ENCODE data around the gene DSPP. TPM values are rescaled to one million over a fixed set of nuclear protein-coding genes. Genes with fewer than 3 reads are reported as not detected.

DSPP gene
- polyA plus RNA-seq, 1 experiment: not detected

GRCh38 chr4:87644286-87644685 is 36.0 kb downstream of the DSPP start:
- CTCF ChIA-PET: no interaction called here
- no peak for DNase-seq (ENCODE audit: low read depth)
- H3K4me3 ChIP-seq (ENCODE audit: low read depth, low read length): no peak overlapping the region
- no peak for TF ChIP-seq CTCF (IDR thresholded peaks at IDR 0.05; ENCODE audit: insufficient read depth, low read depth, low read length)
- POLR2A ChIA-PET: no interaction called here
- H3K27me3 ChIP-seq (ENCODE audit: control insufficient read depth, insufficient read depth, low read length): no peaks in the 10 kb centered on the region
- H3K36me3 ChIP-seq (ENCODE audit: control insufficient read depth, insufficient read depth, low read length): no peaks in the 10 kb centered on the region

GRCh38 chr4:87649980-87650379 is 41.7 kb downstream of the DSPP start, which contains the start of gene DMP1:
Gene DMP1 (plus strand): TSS chr4:87650280. CDS start chr4:87656493, 6,213 bp downstream.
- ChIA-PET CTCF (interaction anchor here (1.0 kb wide), 1 partner anchor 106 kb away, joined by 3 read pairs; no protein-coding TSS in a partner anchor), POLR2A (no interaction called here)
- TF ChIP-seq CTCF (IDR thresholded peaks at IDR 0.05; ENCODE audit: insufficient read depth, low read depth, low read length): no peak
- H3K27me3 ChIP-seq (ENCODE audit: control insufficient read depth, insufficient read depth, low read length): no peaks in the 10 kb centered on the region
- H3K4me3 ChIP-seq (ENCODE audit: low read depth, low read length): no peak within 1 kb of the TSS
- DNase-seq (ENCODE audit: low read depth): no peak
- H3K36me3 ChIP-seq (ENCODE audit: control insufficient read depth, insufficient read depth, low read length): no peaks in the 10 kb centered on the region

GRCh38 chr4:87650938-87651337 is 42.6 kb downstream of the DSPP start:
- H3K27me3 ChIP-seq (ENCODE audit: control insufficient read depth, insufficient read depth, low read length): no peaks in the 10 kb centered on the region
- H3K36me3 ChIP-seq (ENCODE audit: control insufficient read depth, insufficient read depth, low read length): no peaks in the 10 kb centered on the region
- DNase-seq (ENCODE audit: low read depth): no peak
- no peak for TF ChIP-seq CTCF (IDR thresholded peaks at IDR 0.05; ENCODE audit: insufficient read depth, low read depth, low read length)
- ChIA-PET CTCF (interaction anchor here (1.0 kb wide), 1 partner anchor 107 kb away, joined by 3 read pairs; no protein-coding TSS in a partner anchor), POLR2A (no interaction called here)
- H3K4me3 ChIP-seq (ENCODE audit: low read depth, low read length): no peak overlapping the region

GRCh38 chr4:87651941-87652340 is 43.6 kb downstream of the DSPP start:
- ChIA-PET CTCF (interaction anchor here (0.9 kb wide), 1 partner anchor 28 kb away, joined by 3 read pairs; no protein-coding TSS in a partner anchor), POLR2A (no interaction called here)
- H3K27me3 ChIP-seq (ENCODE audit: control insufficient read depth, insufficient read depth, low read length): no peaks in the 10 kb centered on the region

GRCh38 chr4:87654487-87655044 is 46.2 kb downstream of the DSPP start:
- POLR2A ChIA-PET: no interaction called here
- Histone ChIP-seq H3K27me3 (ENCODE audit: control insufficient read depth, insufficient read depth, low read length) (no peaks in the 10 kb centered on the region), H3K4me3 (ENCODE audit: low read depth, low read length) (no peak overlapping the region), H3K36me3 (ENCODE audit: control insufficient read depth, insufficient read depth, low read length) (no peaks in the 10 kb centered on the region)
- DNase-seq (ENCODE audit: low read depth): no peak
- TF ChIP-seq CTCF (IDR thresholded peaks at IDR 0.05; ENCODE audit: insufficient read depth, low read depth, low read length): no peak
- CTCF ChIA-PET: no interaction called here

More at GRCh38 chr4:87651941-87652340, 43.6 kb downstream of the DSPP start:
- TF ChIP-seq CTCF (IDR thresholded peaks at IDR 0.05; ENCODE audit: insufficient read depth, low read depth, low read length): no peak
- H3K4me3 ChIP-seq (ENCODE audit: low read depth, low read length): no peak overlapping the region
- no peak for DNase-seq (ENCODE audit: low read depth)
- H3K36me3 ChIP-seq (ENCODE audit: control insufficient read depth, insufficient read depth, low read length): no peaks in the 10 kb centered on the region

Data from BJ (cell line).